IPS DF 4.7 (cell line): ENCODE data around the gene TRPV6.

Experiments
- DNase-seq: peaks from one replicate; pipeline ENCODE4 v3.0.0-alpha.2; 2013; ENCODE audit warnings: low spot score; ENCODE audit errors: extremely low read depth

The TRPV6 gene

DNA sequence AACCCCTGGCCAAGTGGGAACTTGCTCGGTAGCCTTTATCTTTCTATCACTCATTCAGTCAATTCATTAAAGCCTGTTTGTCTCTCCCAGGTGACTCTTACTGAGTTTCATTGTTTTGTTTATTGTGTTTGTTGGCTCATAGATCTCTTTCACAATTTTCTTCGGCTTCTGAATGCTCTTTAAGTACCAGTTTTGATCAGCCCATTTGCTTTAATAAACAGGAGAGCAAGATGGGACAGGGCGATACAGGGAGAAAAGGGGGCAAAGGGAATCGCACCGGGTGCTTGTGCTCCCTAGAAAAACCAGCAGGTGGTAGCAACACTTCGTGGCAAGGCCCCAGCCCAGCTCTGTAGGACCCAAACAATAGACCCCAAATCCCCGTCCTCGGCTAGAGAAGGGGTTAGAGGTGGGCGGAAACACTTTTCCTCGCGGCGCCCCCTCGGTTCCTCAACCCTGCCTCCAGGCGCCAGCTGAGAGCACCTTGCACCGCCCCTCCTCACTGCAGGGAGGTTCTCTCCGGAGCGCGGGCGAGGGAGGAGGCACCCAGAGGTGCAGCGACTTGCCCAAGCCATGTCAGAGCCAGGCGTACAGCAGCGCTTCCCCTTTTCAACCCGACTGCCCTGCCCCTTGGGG is 31.7 kb downstream of the TRPV6 start:
- no peak for DNase-seq

DNA sequence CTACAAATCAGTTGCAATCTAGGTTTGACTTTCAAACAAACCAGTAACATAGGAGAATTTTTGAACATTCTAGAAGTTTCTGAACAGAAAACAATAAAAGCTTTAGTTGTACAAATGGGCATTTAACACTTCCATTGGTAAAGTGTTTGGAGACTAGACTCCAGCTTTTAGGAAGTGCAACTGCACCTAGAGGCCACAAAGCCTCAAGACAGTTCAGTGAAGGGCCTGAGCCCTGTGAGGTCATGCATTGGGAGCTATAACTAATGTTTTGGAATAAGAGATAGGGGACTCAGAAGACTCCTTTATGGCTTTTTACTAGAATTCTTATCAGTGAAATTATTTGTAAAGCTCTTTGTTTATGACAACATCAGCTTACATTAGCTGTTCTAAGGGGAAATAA is 33.6 kb downstream of the TRPV6 start:
- no peak for DNase-seq

DNA sequence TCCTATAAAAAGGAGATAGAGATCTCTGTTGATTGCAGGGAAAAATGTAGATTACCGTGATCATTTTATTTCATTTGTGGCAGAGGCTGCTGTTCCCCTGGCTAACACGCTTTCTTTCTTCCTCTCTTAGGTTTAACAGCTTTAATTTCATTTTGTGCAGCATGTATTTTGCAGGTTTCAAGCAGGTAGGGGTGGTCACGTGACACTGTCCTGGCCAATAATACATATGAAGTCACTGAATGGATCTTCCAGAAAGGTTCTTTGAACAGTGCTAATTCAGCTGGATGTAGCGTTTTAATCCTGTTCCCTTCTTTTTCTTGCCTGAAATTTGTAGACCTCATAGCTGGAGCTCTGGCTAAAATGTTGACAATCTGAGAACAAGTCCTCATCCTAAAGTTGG is 34.3 kb downstream of the TRPV6 start:
- DNase-seq, result no peak

DNA sequence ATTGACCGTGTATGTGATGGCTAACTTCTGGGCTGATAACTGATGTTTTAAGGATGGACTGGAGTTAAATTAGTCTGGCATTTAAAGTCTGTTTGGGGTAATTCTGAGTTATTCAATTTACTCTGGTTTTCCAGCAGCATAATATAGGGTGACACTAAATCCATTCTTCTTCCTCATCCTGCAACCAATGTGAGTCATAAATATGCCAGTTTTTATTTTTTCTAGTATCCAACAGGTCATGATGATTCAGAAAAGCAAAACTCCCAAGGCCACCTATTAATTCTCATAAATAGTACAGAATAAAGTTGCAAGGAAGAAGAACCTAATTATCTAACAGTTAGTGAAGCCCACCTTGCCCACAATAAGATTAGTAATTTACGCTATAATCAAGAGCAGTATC is 38.2 kb downstream of the TRPV6 start:
- DNase-seq, result no peak

DNA sequence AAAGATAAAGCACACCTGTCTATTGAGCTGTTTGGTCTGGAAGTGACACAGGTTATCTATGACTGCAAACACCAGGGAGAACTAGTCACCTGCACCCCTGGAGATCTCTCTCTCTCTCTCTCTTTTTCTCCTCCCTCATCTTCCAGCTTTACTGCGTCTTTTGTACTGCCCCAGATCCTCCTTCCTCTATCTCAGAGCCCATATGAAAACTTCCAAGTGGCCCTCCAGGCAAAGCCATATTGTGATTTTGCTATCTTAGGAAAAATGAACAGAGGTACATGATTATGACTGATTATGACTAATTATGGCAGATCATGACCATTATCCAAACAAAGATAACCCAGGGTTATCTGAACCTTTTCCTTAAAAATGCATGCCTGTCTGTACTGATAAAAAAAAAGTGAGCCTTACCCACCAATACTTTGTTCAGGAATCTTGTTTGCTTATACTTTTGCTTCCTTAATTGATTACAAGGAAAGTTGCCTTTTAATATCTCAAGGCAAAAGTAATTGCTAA is 43.2 kb downstream of the TRPV6 start:
- no peak for DNase-seq

DNA sequence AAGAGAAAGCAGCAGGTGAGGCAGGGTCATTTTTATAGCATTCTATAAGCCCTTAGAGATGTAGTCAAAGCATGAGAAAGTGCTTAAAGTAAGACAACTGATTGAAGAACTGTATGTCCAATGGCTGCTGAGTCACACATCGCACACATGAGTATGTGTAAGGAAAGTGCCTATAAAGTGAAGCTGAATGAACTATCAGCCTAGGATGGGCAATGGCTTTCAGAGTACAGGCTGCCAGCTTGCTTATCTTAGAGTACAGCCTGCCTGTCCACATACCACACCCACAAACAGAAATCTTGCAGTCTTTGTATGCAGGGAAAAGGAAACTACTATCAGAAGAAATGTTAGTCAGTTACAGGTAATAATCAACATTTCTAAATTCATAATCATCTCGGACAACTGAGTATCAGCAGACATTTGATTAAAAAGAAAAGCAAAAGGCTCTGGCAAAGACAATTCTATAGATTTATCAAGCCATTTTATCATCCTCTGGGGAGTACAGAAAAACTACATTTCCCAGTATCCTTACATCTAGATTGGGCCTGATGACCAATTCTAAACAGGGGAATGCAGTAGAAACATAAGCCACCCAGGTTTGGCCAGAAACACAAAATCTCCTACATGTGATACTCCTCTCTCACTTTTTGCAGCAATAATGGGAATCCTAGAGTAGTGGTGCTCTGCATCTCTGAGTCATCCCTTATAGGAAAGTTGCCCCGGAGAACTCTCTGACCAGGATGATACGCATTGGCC is 46.9 kb downstream of the TRPV6 start:
- no peak for DNase-seq

DNA sequence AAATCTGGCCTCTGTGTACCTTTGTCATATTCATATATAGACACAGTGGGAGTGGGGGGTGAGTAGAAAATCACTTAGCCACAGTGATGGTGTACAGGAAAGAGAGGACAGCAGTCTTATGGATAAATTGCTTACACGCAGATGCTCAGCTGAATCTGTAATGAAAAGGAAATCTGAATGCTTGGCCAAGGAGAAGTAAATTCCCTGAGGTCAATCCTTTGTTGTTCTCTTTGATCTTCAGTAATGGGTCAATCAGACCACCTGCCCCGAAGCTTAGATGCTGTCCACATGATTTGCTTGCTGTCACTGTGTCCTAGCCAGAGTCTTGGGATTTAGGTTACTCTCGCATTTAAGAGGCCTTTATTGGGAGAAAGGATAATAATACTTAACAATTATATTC is 49.1 kb downstream of the TRPV6 start:
- no peak for DNase-seq

DNA sequence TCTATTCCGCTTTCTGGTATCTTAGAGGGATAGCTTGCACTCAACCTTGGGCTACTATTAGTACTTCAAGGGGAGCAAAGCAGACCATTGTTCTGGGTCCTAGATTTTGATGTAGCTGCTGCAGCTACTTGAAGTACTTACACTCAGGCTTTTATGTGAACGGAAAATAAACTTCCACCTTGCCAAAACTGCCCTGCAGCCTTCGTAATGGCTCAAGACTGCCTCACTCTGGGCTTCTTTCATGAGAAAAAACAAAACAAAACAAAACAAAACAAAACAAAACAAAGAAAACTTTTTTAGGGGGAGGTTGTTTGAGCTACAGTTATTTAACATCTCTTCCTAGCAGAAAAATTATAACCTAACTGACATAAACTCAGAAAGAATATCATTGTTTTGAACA is 50.1 kb downstream of the TRPV6 start:
- DNase-seq, result no peak

DNA sequence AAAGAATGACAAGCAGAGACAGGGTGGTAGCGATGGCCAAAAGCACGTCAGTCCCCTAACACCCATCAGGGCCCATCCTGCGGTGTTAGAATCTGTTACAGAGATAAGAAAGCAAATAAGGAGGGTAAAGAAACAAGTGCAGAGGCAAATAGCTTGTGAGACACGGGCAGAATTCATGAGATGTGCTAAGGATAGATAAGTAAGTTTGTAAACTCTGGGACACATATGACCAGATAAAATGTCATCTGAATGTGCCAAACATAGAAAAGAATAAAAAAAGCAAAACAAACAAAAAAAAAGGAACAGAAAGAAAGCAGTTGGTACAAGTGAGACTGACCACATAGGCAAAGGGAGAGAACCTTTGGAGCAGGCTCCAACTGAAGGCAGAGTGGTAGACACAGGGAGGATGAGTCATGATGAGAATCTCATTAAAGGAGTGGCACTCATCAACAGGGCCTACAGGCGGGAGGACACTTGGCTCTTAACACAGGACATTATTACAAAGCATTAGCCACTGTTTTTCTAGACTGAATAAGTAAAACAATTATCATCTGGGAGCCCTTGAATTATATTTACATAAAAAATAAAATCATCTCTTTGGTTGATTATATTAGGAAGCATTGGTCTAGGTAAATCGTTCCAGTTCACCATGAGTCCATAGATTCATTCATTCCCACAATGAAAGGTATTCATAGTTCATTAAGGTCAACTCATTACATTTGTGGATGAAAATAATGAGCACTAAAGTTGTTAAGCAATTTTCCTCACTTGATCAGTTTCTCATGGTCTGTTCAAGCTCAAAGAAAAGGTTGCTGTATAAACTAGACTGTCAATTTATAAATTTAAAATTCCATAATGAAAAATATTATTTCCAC is 52.1 kb downstream of the TRPV6 start:
- no peak for DNase-seq

DNA sequence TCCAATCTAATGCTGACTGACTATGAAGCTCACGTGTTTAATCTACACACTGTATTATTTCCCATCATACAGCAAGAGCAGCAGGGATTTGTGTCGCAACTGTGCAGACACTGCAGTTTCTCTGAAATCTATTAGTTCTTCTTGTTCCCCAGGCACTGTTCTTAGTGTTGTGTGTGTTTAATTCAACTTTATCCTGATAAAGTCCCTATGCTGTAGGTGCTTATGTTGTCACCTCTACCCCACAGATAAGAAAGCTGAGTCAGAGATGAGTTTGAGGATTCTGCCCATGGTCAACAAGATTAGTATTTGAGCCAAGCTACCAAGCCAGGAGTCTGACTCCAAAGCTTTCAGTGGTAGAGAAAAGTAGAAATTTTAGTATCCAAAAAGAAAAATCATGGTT is 53.1 kb downstream of the TRPV6 start:
- no peak for DNase-seq

DNA sequence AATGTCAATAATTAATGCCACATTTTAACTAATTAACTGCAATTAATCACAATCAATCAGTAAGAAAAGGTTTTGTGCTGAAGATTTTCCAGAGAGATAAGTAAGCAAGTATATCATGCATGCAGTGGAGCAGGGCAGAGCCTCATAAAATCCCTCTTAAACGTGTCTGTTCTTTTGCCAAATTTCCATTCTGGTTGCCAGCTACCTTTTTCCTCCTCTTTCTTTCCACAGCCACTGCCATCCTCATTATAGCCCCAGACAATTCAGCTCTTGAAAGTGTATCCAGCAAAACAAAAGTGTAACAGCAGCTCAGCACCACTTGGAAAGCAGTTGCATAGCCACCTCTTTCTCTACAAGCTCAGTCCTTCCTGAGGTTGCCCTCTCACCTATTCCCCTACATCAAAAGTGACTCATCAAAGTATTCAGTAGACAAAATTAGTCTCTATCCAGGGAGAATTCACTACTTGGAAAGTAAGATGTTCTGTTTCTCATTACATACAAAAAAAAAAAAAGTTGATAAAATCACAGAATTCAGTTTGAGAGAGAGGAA is 57.5 kb downstream of the TRPV6 start:
- no peak for DNase-seq

DNA sequence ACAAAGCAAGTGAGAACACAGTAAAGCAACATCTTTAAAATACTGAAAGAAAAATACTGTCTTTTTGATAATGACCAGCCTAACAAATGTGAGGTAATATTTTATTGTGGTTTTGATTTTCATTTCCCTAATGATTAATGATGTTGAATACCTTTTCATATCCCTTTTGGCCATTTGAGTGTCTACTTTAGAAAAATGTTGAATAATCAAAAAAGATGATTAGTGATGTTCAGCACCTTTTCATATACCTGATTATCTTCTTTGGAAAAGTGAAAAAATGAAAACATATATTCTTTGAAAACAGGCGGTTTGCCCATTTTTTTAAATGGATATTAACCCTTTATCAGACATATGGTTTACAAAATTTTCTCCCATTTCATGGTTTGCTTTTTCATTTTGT is 62.8 kb downstream of the TRPV6 start:
- no peak for DNase-seq
